H1 (cell line): ENCODE results near the gene TMPRSS15. TPM values are rescaled to one million over a fixed set of nuclear protein-coding genes. Genes with fewer than 3 reads are reported as not detected.

Source experiments
- CTCF ChIA-PET: fragments of 300-600 bp; sonication (Branson Sonifier 250); formaldehyde crosslinking; loops from one replicate; lab custom pipeline; 2021; ENCODE audit not compliant: partially characterized antibody; lab: Charles Lee
- POLR2A ChIA-PET: fragments of 300-600 bp; sonication (Branson Sonifier 250); formaldehyde crosslinking; loops from one replicate; lab custom pipeline; 2021; ENCODE audit warnings: inconsistent platforms; ENCODE audit not compliant: partially characterized antibody; lab: Charles Lee
- DNase-seq, 2 experiments: peaks; one replicate each; pipeline versions ENCODE4 v3.0.0 to v3.0.0-alpha.2; 2010 to 2022; ENCODE audit warnings: low spot score in 2 of 2, low read depth in 1 of 2, mixed read lengths in 1 of 2
- FAIRE-seq: peaks from 2 replicates; lab custom pipeline; 2011; peaks lifted over from hg19 to GRCh38; lab: Jason Lieb, UNC
- H2AFZ ChIP-seq: 2 replicates; pipeline ENCODE4 v1.8.1; 2012; ENCODE audit warnings: low read length, inconsistent platforms
- H2AK5ac ChIP-seq: 2 replicates; pipeline ENCODE4 v1.6.1; 2013; ENCODE audit warnings: low read depth, low read length
- H2BK120ac ChIP-seq: replicated peaks from 2 replicates; pipeline ENCODE3; 2013; ENCODE audit warnings: low read depth, low read length, inconsistent platforms
- H2BK12ac ChIP-seq: 2 replicates; pipeline ENCODE4 v1.6.1; 2013; ENCODE audit warnings: low read depth, low read length
- H2BK15ac ChIP-seq: 2 replicates; pipeline ENCODE4 v1.6.1; 2013; ENCODE audit warnings: low read length
- H2BK20ac ChIP-seq: 2 replicates; pipeline ENCODE4 v1.6.1; 2013; ENCODE audit warnings: low read length
- H2BK5ac ChIP-seq: 2 replicates; pipeline ENCODE4 v1.6.1; 2013; ENCODE audit warnings: low read depth, low read length
- H3K14ac ChIP-seq: 2 replicates; pipeline ENCODE4 v1.6.1; 2013; ENCODE audit warnings: inconsistent platforms; ENCODE audit not compliant: insufficient read length
- H3K18ac ChIP-seq: 2 replicates; pipeline ENCODE4 v1.6.1; 2013; ENCODE audit warnings: low read length; ENCODE audit errors: extremely low read depth
- H3K23ac ChIP-seq: 2 replicates; pipeline ENCODE4 v1.6.1; 2013; ENCODE audit warnings: inconsistent platforms; ENCODE audit not compliant: insufficient read length
- H3K23me2 ChIP-seq: 2 replicates; pipeline ENCODE4 v1.6.1; 2013; ENCODE audit warnings: low read depth, low read length
- H3K27ac ChIP-seq: 2 replicates; pipeline ENCODE4 v1.6.1; 2011; ENCODE audit warnings: low read depth, low read length, inconsistent platforms
- H3K27me3 ChIP-seq, 4 experiments: replicated peaks in 1 of 4; 1 replicate in 1 of 4; 2 replicates in 3 of 4; pipeline versions ENCODE4 v1.6.1 to v1.8.1; 2011 to 2013; ENCODE audit warnings: low read length in 3 of 4, mild to moderate bottlenecking in 3 of 4, inconsistent platforms in 2 of 4, mixed read lengths in 2 of 4, moderate library complexity in 1 of 4; ENCODE audit not compliant: control insufficient read depth in 3 of 4, insufficient read depth in 3 of 4; ENCODE audit errors: extremely low read depth in 1 of 4
- H3K36me3 ChIP-seq, 4 experiments: 2 replicates each; pipeline versions ENCODE4 v1.6.1 to v1.8.1; 2011 to 2013; ENCODE audit warnings: mild to moderate bottlenecking in 4 of 4, low read length in 3 of 4, moderate library complexity in 2 of 4, control low read depth in 1 of 4, inconsistent platforms in 1 of 4; ENCODE audit not compliant: insufficient read depth in 4 of 4, control insufficient read depth in 2 of 4
- H3K4ac ChIP-seq: replicated peaks from 2 replicates; pipeline ENCODE3; 2013; ENCODE audit warnings: low read length, low read depth, mixed read lengths, inconsistent platforms; ENCODE audit not compliant: insufficient read length
- H3K4me1 ChIP-seq, 4 experiments: replicated peaks in 1 of 4; 1 replicate in 1 of 4; 2 replicates in 3 of 4; pipeline versions ENCODE4 v1.6.1 to v1.8.1; 2011 to 2013; ENCODE audit warnings: low read length in 3 of 4, inconsistent platforms in 2 of 4, mixed read lengths in 1 of 4; ENCODE audit not compliant: insufficient read depth in 4 of 4, control insufficient read depth in 3 of 4
- H3K4me2 ChIP-seq, 2 experiments: 2 replicates each; pipeline versions ENCODE4 v1.6.1 to v1.8.1; 2011 to 2013; ENCODE audit warnings: low read depth in 2 of 2, low read length in 2 of 2, control low read depth in 1 of 2, inconsistent platforms in 1 of 2, mild to moderate bottlenecking in 1 of 2; ENCODE audit not compliant: insufficient read depth in 1 of 2
- H3K4me3 ChIP-seq, 4 experiments: fragments of 200-600, 300-600 bp in 1 of 4; sonication (generic), shearing (Covaris generic), sonication (Bioruptor Twin) in 1 of 4; 2 replicates each; pipeline versions ENCODE4 v1.5.1 to v1.8.1; 2011 to 2016; ENCODE audit warnings: low read length in 4 of 4, low read depth in 3 of 4, control low read depth in 2 of 4, inconsistent platforms in 2 of 4, mild to moderate bottlenecking in 2 of 4, mixed read lengths in 1 of 4, moderate library complexity in 1 of 4; ENCODE audit not compliant: insufficient read depth in 2 of 4; ENCODE audit errors: extremely low read depth in 1 of 4
- H3K56ac ChIP-seq: replicated peaks from 2 replicates; pipeline ENCODE3; 2013; ENCODE audit warnings: low read depth, mild to moderate bottlenecking, mixed read lengths, low read length, inconsistent platforms; ENCODE audit not compliant: insufficient read length
- H3K79me1 ChIP-seq: 2 replicates; pipeline ENCODE4 v1.6.1; 2013; ENCODE audit warnings: low read depth, low read length, control low read depth
- H3K79me2 ChIP-seq, 2 experiments: 2 replicates each; pipeline versions ENCODE4 v1.6.1 to v1.8.1; 2012 to 2013; ENCODE audit warnings: low read length in 2 of 2, mild to moderate bottlenecking in 2 of 2, inconsistent platforms in 1 of 2; ENCODE audit not compliant: insufficient read depth in 2 of 2, control insufficient read depth in 1 of 2
- H3K9ac ChIP-seq, 4 experiments: replicated peaks in 1 of 4; 1 replicate in 1 of 4; 2 replicates in 3 of 4; pipeline versions ENCODE4 v1.6.1 to v1.8.1; 2011 to 2013; ENCODE audit warnings: low read depth in 3 of 4, low read length in 3 of 4, control low read depth in 2 of 4, mild to moderate bottlenecking in 2 of 4, moderate library complexity in 2 of 4, inconsistent platforms in 1 of 4; ENCODE audit errors: extremely low read depth in 1 of 4
- H3K9me3 ChIP-seq, 2 experiments: 2 replicates each; pipeline versions ENCODE4 v1.6.1 to v1.8.1; 2012 to 2013; ENCODE audit warnings: mild to moderate bottlenecking in 2 of 2, moderate library complexity in 2 of 2, control low read depth in 1 of 2, inconsistent platforms in 1 of 2, low read depth in 1 of 2, low read length in 1 of 2, mixed read lengths in 1 of 2; ENCODE audit not compliant: insufficient read depth in 2 of 2
- H4K20me1 ChIP-seq, 2 experiments: replicated peaks in 1 of 2; 2 replicates each; pipeline versions ENCODE3 to v1.8.1; 2011 to 2013; ENCODE audit warnings: inconsistent platforms in 2 of 2, low read length in 2 of 2, mild to moderate bottlenecking in 1 of 2; ENCODE audit not compliant: insufficient read depth in 2 of 2, control insufficient read depth in 1 of 2
- H4K5ac ChIP-seq: 2 replicates; pipeline ENCODE4 v1.6.1; 2013; ENCODE audit warnings: low read length, low read depth, mixed read lengths, inconsistent platforms; ENCODE audit not compliant: insufficient read length
- H4K8ac ChIP-seq: 2 replicates; pipeline ENCODE4 v1.8.0; 2013; ENCODE audit warnings: mild to moderate bottlenecking, moderate library complexity, low read length, inconsistent platforms; ENCODE audit not compliant: insufficient read depth; ENCODE audit errors: extremely low read depth
- H4K91ac ChIP-seq: replicated peaks from 2 replicates; pipeline ENCODE3; 2013; ENCODE audit warnings: low read length, mixed read lengths, inconsistent platforms; ENCODE audit not compliant: insufficient read length
- CHD2 ChIP-seq: IDR thresholded peaks from 2 replicates; pipeline ENCODE4 v1.6.1; 2012; ENCODE audit warnings: low read length, improper control_type of control experiment
- WGBS, 2 experiments: shearing (Covaris generic) in 1 of 2; methylation state at CpG; one replicate each; pipeline versions ENCODE4 v1.1.6 to v1.1.7; 2013 to 2015; ENCODE audit warnings: low lambda C conversion rate in 2 of 2, mixed read lengths in 2 of 2, inconsistent platforms in 1 of 2, low coverage in 1 of 2, missing lambda C conversion rate in 1 of 2; ENCODE audit not compliant: insufficient replicate concordance in 2 of 2, insufficient coverage in 1 of 2, insufficient read length in 1 of 2; ENCODE audit errors: extremely low coverage in 1 of 2, missing lambda C conversion rate in 1 of 2; 5-methylcytosine and 5-hydroxymethylcytosine counted together
- long read RNA-seq, 2 experiments: library from RNA in 1 of 2; library from capped mRNA in 1 of 2; stranded (forward); transcript quantifications; one replicate each; pipeline ENCODE4 v2.0.0, GENCODE V29; 2021; ENCODE audit warnings: inconsistent platforms in 1 of 2
- polyA minus RNA-seq, 3 experiments: library from RNA; depleted of rRNA, polyadenylated mRNA; stranded (reverse); fragments of >200 nt; gene quantifications; 1 replicate in 2 of 3; 2 replicates in 1 of 3; pipeline ENCODE4 v1.2.3, GENCODE V29; 2011
- polyA plus RNA-seq, 7 experiments: library from polyadenylated mRNA; depleted of rRNA in 3 of 7; stranded (reverse) in 5 of 7; unstranded in 2 of 7; fragments of >200 nt in 5 of 7; fragments of 200-250 nt in 2 of 7; gene quantifications; 1 replicate in 5 of 7; 2 replicates in 1 of 7; 4 replicates in 1 of 7; pipeline versions ENCODE4 v1.2.1 to v1.2.3, GENCODE V29; 2011 to 2013; ENCODE audit warnings: missing spikeins in 2 of 7, mixed read lengths in 2 of 7
- total RNA-seq: library from RNA; stranded (reverse); fragmentation: NEBNext Ultra II Directional; extraction: Animal tissue kit (Norgen Biotek cat#: 25700); gene quantifications from 2 replicates; pipeline ENCODE4 v1.2.1, GENCODE V29; 2021

Gene TMPRSS15
- not detected in 2 replicates for total RNA-seq
- polyA plus RNA-seq (2011; rRNA removed) = not detected in 2 replicates
- polyA plus RNA-seq (2011; cell fraction: cytosol; rRNA removed) = not detected
- not detected for polyA plus RNA-seq (2011; cell fraction: nucleus; rRNA removed)
- not detected in 4 replicates for polyA plus RNA-seq (2012, experiment 1 of 2)
- not detected for polyA plus RNA-seq (2012, experiment 2 of 2)
- polyA plus RNA-seq (2013, experiment 1 of 2) = not detected
- not detected for polyA plus RNA-seq (2013, experiment 2 of 2)
- polyA minus RNA-seq (2011; rRNA and poly(A)+ RNA removed) = not detected in 2 replicates
- not detected for polyA minus RNA-seq (2011; cell fraction: cytosol; rRNA and poly(A)+ RNA removed)
- not detected for polyA minus RNA-seq (2011; cell fraction: nucleus; rRNA and poly(A)+ RNA removed)
- long read RNA-seq, experiment 1 = 0 reads
- long read RNA-seq, experiment 2 = 0 reads

GRCh38 chr21:18403735-18404450, at the start of gene TMPRSS15:
Gene TMPRSS15, minus strand, starts transcription at chr21:18403785. Its CDS starts 163 bp downstream, at chr21:18403622.
- ChIA-PET POLR2A (no interaction called here), CTCF (interaction anchor here (1.0 kb wide), 1 partner anchor 19 kb away, joined by 4 read pairs; no protein-coding TSS in a partner anchor)
- H3K4me1 ChIP-seq = no peaks in the 10 kb centered on the region
- no peaks in the 10 kb centered on the region for H3K23me2 ChIP-seq
- no peak within 1 kb of the TSS for H3K18ac ChIP-seq
- no peak within 1 kb of the TSS for H3K14ac ChIP-seq
- H3K27me3 ChIP-seq = no peaks in the 10 kb centered on the region
- no peak within 1 kb of the TSS for H3K4me2 ChIP-seq
- no peak within 1 kb of the TSS for H3K4ac ChIP-seq
- H4K91ac ChIP-seq = no peak within 1 kb of the TSS
- DNase-seq (no peak), FAIRE-seq (no peak)
- no peak within 1 kb of the TSS for H2BK120ac ChIP-seq
- 0 out of 2 replicates have a peak within 1 kb of the TSS, but pooled peaks have one; percentile 58 for H2AFZ ChIP-seq
- no peaks in the 10 kb centered on the region for H3K79me1 ChIP-seq
- no peaks in the 10 kb centered on the region for H3K36me3 ChIP-seq
- H4K5ac ChIP-seq = no peak within 1 kb of the TSS
- no peaks in the 10 kb centered on the region for H3K79me2 ChIP-seq
- no peak within 1 kb of the TSS for H3K56ac ChIP-seq
- H3K27ac ChIP-seq = no peak within 1 kb of the TSS
- H3K23ac ChIP-seq = no peak within 1 kb of the TSS
- WGBS, 2 experiments = 88% methylated on average over 1 of the region's 1 CpG; no CpG with 5 or more reads in 1 of the 2 experiments
- no peak within 1 kb of the TSS for H3K4me3 ChIP-seq
- H4K20me1 ChIP-seq = no peaks in the 10 kb centered on the region
- no peak within 1 kb of the TSS for H2BK12ac ChIP-seq
- no peak within 1 kb of the TSS for H4K8ac ChIP-seq
- peaks cover 0 to 3% of the 10 kb centered on the region in 2 experiments; a peak in 1 of 4 replicates for H3K9me3 ChIP-seq
- no peak within 1 kb of the TSS for H2BK15ac ChIP-seq
- no peak within 1 kb of the TSS for H2AK5ac ChIP-seq
- H3K9ac ChIP-seq = no peak within 1 kb of the TSS
- no peak within 1 kb of the TSS for H2BK5ac ChIP-seq
- no peak within 1 kb of the TSS for H2BK20ac ChIP-seq
- no peak for TF ChIP-seq CHD2
